Measurements from ENCODE around the gene CEP97.

Gene CEP97

GRCh38 chr3:101676765-101677435 lies 47.5 kb upstream of the CEP97 start, which contains the start of gene ZBTB11 (continued):
- TF ChIP-seq PRDM1 (tag by site-specific recombination; IDR thresholded peaks at IDR 0.05) (peak; percentile 96), SALL2 (tag by site-specific recombination; IDR thresholded peaks at IDR 0.05; ENCODE audit: borderline replicate concordance) (no peak), GLIS2 (tag by site-specific recombination; IDR thresholded peaks at IDR 0.05) (no peak), IKZF3 (tag by site-specific recombination; IDR thresholded peaks at IDR 0.05) (peak; percentile 97), ZBTB20 (tag by site-specific recombination; IDR thresholded peaks at IDR 0.05) (peak; percentile 10; the same call in 1 of the 2 replicates), SP2 (tag by site-specific recombination; IDR thresholded peaks at IDR 0.05) (peak; percentile 90), ZNF341 (tag by site-specific recombination; IDR thresholded peaks at IDR 0.05; ENCODE audit: low read depth) (peak; percentile 64), GLI4 (tag by site-specific recombination; IDR thresholded peaks at IDR 0.05) (no peak), ZBTB11 (tag by site-specific recombination; conservative IDR thresholded peaks at IDR 0.05; ENCODE audit: low read depth) (peak; percentile 98), TSHZ1 (tag by site-specific recombination; IDR thresholded peaks at IDR 0.05; ENCODE audit: borderline replicate concordance) (no peak), ZNF596 (tag by site-specific recombination; IDR thresholded peaks at IDR 0.05) (no peak), SCRT2 (tag by site-specific recombination; IDR thresholded peaks at IDR 0.05) (no peak), ZNF76 (tag by site-specific recombination; IDR thresholded peaks at IDR 0.05; ENCODE audit: borderline replicate concordance, low read depth) (peak; percentile 73), SP7 (tag by site-specific recombination; IDR thresholded peaks at IDR 0.05) (peak; percentile 46; the same call in 1 of the 2 replicates), ZBTB10 (tag by site-specific recombination; IDR thresholded peaks at IDR 0.05) (no peak), HIC1 (tag by site-specific recombination; IDR thresholded peaks at IDR 0.05) (no peak), ZNF664 (tag by site-specific recombination; IDR thresholded peaks at IDR 0.05) (0 out of 2 replicates have a peak, but pooled peaks have one; percentile 29), ZNF518A (tag by site-specific recombination; conservative IDR thresholded peaks at IDR 0.05; ENCODE audit: low read depth) (peak; percentile 49; the same call in 1 of the 2 replicates), ZNF362 (tag by site-specific recombination; IDR thresholded peaks at IDR 0.05) (no peak), KLF8 (tag by site-specific recombination; IDR thresholded peaks at IDR 0.05) (peak; percentile 71)

Data from HEK293 (cell line).